Type B pancreatic cell (in vitro differentiated cells): ENCODE data around the gene CHN2. TPM values are rescaled to one million over a fixed set of nuclear protein-coding genes. Genes with fewer than 3 reads are reported as not detected.

ENCODE experiments used
- DNase-seq: peaks from one replicate; pipeline ENCODE4 v3.0.0; 2021; ENCODE audit warnings: mixed read lengths; ENCODE audit not compliant: unreplicated experiment; ENCODE audit errors: extremely low spot score
- H3K27ac Mint-ChIP-seq: 2 replicates; pipeline ENCODE4 v1.8.0; 2021; ENCODE audit warnings: mild to moderate bottlenecking, mixed read lengths
- H3K27me3 Mint-ChIP-seq: 2 replicates; pipeline ENCODE4 v1.8.0; 2021; ENCODE audit warnings: mixed read lengths
- H3K36me3 Mint-ChIP-seq: 2 replicates; pipeline ENCODE4 v1.8.0; 2021; ENCODE audit warnings: mixed read lengths
- H3K4me1 Mint-ChIP-seq: one replicate; pipeline ENCODE4 v1.8.0; 2021; ENCODE audit warnings: mixed read lengths; ENCODE audit not compliant: unreplicated experiment
- H3K4me3 Mint-ChIP-seq: 2 replicates; pipeline ENCODE4 v1.8.0; 2021; ENCODE audit warnings: mild to moderate bottlenecking, mixed read lengths
- H3K9me3 Mint-ChIP-seq: 2 replicates; pipeline ENCODE4 v1.8.0; 2021; ENCODE audit warnings: mixed read lengths
- total RNA-seq: library from RNA; stranded (reverse); gene quantifications from 2 replicates; pipeline ENCODE4 v1.2.1, GENCODE V29; 2021; ENCODE audit warnings: low replicate concordance
- TF ChIP-seq, protein P1 (sequence below): fragments of 200-600 bp; sonication (generic); conservative IDR thresholded peaks from 2 replicates; pipeline ENCODE4 v1.5.0; 2021; ENCODE audit warnings: antibody characterized with exemption, mild to moderate bottlenecking

CHN2 gene
- total RNA-seq, 1 donor from 2014 or later = 19.7 TPM

DNA sequence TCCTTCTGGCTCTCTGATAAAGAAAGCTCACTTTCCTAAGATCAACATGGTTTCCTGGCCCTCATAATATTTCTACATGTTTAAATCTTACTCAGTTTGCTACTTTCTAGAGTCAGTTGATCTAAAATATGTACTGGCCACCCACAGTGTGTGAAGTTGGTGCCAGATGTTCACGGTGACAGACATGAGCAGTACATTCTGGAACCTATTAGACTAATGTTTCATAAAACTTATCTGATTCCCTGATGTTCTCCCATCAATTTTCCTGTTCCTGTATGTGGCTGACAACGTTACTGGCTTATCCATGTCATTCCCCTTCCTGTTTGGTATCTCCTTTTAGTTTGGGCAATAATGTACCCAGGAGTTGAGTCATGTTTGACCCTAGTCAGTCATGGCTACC is 34.5 kb upstream of the CHN2 start:
- no peaks in the 10 kb centered on the region for H3K9me3 Mint-ChIP-seq
- no peak for DNase-seq
- TF ChIP-seq, protein P1, sequence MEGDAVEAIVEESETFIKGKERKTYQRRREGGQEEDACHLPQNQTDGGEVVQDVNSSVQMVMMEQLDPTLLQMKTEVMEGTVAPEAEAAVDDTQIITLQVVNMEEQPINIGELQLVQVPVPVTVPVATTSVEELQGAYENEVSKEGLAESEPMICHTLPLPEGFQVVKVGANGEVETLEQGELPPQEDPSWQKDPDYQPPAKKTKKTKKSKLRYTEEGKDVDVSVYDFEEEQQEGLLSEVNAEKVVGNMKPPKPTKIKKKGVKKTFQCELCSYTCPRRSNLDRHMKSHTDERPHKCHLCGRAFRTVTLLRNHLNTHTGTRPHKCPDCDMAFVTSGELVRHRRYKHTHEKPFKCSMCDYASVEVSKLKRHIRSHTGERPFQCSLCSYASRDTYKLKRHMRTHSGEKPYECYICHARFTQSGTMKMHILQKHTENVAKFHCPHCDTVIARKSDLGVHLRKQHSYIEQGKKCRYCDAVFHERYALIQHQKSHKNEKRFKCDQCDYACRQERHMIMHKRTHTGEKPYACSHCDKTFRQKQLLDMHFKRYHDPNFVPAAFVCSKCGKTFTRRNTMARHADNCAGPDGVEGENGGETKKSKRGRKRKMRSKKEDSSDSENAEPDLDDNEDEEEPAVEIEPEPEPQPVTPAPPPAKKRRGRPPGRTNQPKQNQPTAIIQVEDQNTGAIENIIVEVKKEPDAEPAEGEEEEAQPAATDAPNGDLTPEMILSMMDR = no peak
- H3K4me3 Mint-ChIP-seq = no peak overlapping the region
- H3K27me3 Mint-ChIP-seq = peaks cover 7% of the 10 kb centered on the region
- H3K4me1 Mint-ChIP-seq = peaks cover 9% of the 10 kb centered on the region
- H3K27ac Mint-ChIP-seq = no peak overlapping the region
- no peaks in the 10 kb centered on the region for H3K36me3 Mint-ChIP-seq

DNA sequence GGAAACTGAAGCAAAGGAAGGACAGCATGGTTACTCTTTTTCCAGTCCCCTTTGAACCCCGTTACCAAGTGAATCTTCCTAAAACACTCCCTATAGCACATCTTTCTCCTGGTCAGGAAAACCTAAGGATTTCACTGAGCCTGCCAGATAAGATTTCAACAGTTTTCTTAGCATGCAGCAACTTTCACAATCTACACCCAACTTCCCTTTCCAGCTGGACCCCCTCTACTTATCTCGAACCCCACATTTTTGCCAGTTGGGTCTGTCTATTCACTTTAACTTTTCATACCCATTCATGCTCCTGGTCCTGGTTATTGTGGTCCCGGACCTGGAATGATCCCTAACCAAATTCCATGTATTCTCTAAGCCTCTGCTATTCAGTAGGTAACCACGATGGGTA is 33.3 kb upstream of the CHN2 start:
- Mint-ChIP-seq H3K4me1 (peaks cover 9% of the 10 kb centered on the region), H3K4me3 (no peak overlapping the region), H3K9me3 (peaks cover 5% of the 10 kb centered on the region), H3K36me3 (no peaks in the 10 kb centered on the region), H3K27ac (no peak overlapping the region), H3K27me3 (peaks cover 7% of the 10 kb centered on the region)
- TF ChIP-seq, protein P1 = no peak
- DNase-seq = no peak

DNA sequence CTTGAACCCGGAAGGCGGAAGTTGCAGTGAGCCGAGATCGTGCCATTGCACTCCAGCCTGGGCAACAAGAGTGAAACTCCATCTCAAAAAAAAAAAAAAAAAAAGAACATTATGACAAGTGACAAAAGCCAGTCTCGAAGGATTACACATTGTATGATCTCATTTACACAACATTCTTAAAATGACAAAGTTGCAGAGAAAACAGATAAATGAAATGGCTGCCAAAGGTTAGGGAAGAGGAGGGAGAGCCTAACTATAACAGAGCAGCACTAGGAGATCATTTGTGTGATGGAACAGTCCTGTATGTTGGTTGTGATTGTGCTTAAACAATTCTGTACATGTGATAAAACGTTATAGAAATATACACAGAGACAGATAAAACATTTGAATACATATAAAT is 32.0 kb upstream of the CHN2 start:
- H3K27me3 Mint-ChIP-seq = peaks cover 7% of the 10 kb centered on the region
- no peak for DNase-seq
- no peak overlapping the region for H3K4me3 Mint-ChIP-seq
- peaks cover 5% of the 10 kb centered on the region for H3K9me3 Mint-ChIP-seq
- no peaks in the 10 kb centered on the region for H3K36me3 Mint-ChIP-seq
- TF ChIP-seq, protein P1 = no peak
- H3K27ac Mint-ChIP-seq = no peak overlapping the region
- H3K4me1 Mint-ChIP-seq = no peaks in the 10 kb centered on the region

DNA sequence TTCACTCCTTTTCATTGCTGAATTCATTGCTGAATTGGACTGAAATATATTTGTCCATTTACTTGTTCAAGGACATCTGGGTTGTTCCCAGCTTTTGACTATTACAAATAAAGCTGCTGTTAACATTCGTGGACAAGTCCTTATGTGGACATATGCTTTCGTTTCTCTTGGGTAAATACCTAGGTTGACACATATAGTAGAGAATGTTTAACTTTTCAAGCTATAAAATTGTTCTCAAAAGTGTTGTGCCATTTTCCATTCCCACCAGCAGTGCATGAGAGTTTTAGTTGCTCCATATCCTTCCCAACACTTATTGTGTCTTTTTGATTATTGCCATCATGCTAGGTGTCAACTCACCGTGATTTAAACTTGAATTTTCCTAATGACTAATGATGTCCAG is 30.7 kb upstream of the CHN2 start:
- TF ChIP-seq, protein P1 = no peak
- Mint-ChIP-seq H3K27me3 (peaks cover 5% of the 10 kb centered on the region), H3K4me3 (no peak overlapping the region), H3K9me3 (peaks cover 5% of the 10 kb centered on the region), H3K27ac (no peak overlapping the region), H3K4me1 (no peaks in the 10 kb centered on the region), H3K36me3 (no peaks in the 10 kb centered on the region)
- no peak for DNase-seq

DNA sequence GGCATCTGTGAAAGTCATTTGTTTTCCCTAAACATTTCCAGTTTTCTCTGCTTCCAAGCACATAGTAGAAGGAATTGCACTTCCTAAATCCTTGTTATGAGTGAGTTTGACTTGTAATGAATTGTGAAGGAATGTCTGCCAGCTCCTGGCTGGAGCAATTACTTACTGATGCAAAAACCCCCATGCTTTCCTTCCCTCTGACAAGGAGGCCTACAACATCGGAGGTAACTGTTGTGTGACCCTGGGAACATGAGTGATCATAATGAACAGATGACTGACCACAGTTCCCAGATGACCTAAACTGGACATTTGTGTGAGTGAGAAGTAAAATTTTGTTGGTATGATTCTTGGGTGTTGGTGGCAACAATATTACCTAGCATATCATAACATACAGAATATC is 26.9 kb upstream of the CHN2 start:
- Mint-ChIP-seq H3K4me3 (no peak overlapping the region), H3K9me3 (peaks cover 12% of the 10 kb centered on the region), H3K4me1 (no peaks in the 10 kb centered on the region), H3K36me3 (no peaks in the 10 kb centered on the region), H3K27ac (no peak overlapping the region), H3K27me3 (no peaks in the 10 kb centered on the region)
- TF ChIP-seq, protein P1 = no peak
- no peak for DNase-seq

DNA sequence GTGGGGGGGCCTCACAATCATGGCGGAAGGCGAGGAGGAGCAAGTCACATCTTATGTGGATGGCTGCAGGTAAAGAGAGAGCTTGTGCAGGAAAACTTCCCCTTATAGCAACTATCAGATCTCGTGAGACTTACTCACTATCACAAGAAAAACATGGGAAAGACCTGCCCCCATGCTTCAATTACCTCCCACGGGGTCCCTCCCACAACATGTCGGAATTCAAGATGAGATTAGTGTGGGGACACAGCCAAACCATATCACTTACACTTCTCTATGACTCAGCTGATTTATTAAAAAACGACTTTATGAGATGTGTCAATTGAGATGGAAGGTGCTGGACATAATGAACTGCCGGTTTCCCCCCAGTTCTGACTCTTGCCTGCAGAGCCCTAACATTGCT is 23.8 kb upstream of the CHN2 start:
- Mint-ChIP-seq H3K27ac (no peak overlapping the region), H3K36me3 (no peaks in the 10 kb centered on the region), H3K4me3 (no peak overlapping the region), H3K9me3 (peaks cover 8% of the 10 kb centered on the region), H3K4me1 (no peaks in the 10 kb centered on the region), H3K27me3 (no peaks in the 10 kb centered on the region)
- TF ChIP-seq, protein P1 = no peak
- no peak for DNase-seq
